Hematopoietic multipotent progenitor cell treated with erythropoietin and hydrocortisone succinate and interleukin-3 and kit ligand, for 17 days (in vitro differentiated cells): Measurements from ENCODE around the gene RAB29.

Source experiments
- DNase-seq: peaks from one replicate; pipeline ENCODE4 v3.0.0-alpha.2; 2015; ENCODE audit warnings: low spot score

The RAB29 gene

GRCh38 chr1:205719762-205720161 is 55.5 kb downstream of the RAB29 start:
- no peak for DNase-seq

- no peak for DNase-seq
These were observed 56.3 kb downstream of the RAB29 start for GRCh38 chr1:205719015-205719414.
